GM18867 (cell line): ENCODE results near the gene COPS4.
A peak's percentile ranks its signal among the peaks of the same experiment; 100 is the strongest.
"Not testable (repeated sequence)": the region's sequence is repeated elsewhere in the genome, so short reads cannot be mapped to it uniquely, and the experiment has no call there.

Experiments used
- ATAC-seq: cut with Tn5 transposase; IDR thresholded peaks from one replicate; pipeline ENCODE4 v1.9.1; 2021; ENCODE audit warnings: mild to moderate bottlenecking, moderate library complexity; ENCODE audit not compliant: unreplicated experiment

The COPS4 gene

GRCh38 chr4:83022724-83023450 is 12.1 kb upstream of the COPS4 start:
- no peak for ATAC-seq

GRCh38 chr4:83023599-83023998 is 11.4 kb upstream of the COPS4 start:
- not testable (repeated sequence) for ATAC-seq

- no peak for ATAC-seq
Observed at GRCh38 chr4:83024233-83024632, 10.8 kb upstream of the COPS4 start.

DNA sequence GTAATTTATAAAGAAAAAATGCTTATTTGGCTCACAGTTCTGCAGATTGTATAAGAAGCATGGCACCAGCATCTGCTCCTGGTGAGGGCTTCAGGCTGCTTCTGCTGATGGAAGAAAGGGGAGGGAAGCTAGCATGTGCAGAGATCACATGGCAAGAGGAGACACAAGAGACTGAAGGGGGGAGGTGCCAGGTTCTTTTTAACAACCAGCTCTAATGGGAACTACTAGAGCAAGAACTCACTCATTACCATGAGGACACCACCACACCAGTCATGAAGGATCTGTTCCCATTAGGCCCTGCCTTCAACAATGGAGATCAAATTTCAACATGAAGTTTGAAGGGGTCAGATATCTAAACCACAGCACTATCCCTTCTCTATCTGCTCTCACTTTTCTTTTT is 9.4 kb upstream of the COPS4 start:
- ATAC-seq: no peak

DNA sequence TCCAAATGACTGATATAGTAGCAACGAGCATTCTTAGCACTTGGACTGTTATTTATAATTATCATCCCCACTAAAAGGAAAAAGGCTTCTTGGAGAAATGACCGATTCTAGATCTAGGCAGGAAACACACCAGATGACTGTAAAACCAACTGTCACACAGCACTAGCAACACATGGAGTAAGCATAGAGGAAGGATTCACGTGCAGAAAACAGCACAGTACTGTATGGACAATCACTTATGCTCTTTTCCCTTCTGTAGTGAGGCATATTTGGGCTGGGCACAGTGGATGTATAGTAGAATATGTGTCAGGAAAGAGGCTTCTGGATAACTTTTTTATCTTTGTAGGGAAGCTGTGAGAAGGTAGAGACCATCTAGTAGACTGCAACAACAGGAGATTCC is 6.0 kb upstream of the COPS4 start:
- no peak for ATAC-seq

DNA sequence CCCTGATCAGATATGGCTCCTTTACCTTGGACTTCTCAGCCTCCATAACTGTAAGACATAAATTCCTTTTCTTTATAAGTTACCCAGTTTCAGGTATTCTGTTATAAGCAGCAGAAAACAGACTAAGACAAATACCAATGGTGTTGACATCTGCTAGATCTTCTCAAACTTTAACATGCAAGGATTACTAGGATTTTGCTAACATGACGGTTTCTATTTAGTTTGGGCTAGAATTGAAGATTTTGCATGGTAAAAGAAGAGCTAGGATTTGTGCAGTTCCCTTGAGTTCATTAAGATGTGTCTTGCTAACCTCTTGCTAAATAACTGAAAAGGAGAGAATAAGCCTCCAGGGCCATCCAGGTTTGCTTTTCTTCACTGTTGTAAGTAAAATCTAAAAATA is 5.3 kb upstream of the COPS4 start:
- ATAC-seq: no peak

DNA sequence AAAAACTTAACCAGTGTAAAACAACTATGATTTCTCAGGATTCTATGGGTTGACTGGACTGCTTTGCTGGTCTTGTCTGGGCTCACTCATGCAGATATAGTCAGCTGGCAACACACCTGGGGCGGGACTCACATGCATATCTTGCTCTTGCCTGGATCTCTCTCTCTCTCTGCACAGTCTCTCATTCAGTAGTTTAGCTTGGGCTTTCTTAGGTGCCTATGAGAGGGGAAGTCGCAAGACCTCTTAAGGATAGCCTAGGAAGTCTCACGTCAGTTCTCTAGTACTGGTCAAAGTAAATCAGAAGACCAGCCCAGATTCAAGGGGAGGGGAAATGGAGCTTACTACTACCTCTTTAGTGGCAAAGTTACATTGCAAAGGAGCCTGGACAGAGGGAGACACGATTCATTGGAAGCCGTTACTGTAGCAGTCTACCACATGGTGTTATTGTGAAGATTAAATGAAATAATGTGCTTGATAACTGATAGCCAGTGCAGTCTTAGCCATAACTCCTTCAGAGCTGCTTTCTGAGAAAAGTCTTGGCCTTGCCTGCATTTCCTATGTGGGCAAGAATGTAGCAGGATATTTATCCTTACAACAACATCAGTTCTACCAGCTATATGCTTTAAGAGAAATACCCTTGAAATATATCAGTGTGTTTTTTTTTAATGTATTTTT is 2.1 kb downstream of the COPS4 start:
- ATAC-seq: no peak

GRCh38 chr4:83040269-83040668 is 5.3 kb downstream of the COPS4 start:
- ATAC-seq: no peak

DNA sequence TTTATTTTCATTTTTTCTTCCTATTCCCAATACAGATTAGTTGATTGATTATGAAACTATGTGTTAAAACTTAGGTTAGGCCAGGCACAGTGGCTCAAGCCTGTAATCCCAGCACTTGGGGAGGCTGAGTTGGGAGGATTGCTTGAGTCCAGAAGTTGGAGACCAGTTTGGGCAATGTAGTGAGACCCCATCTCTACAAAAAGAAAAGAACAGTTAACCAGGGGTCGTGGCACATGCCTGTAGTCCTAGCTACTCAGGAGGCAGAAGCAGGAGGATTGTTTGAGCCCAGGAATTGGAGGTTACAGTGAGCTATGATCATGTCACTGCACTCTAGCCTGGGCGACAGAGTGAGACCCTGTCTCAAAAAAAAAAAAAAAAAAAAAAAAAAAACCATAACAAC is 8.2 kb downstream of the COPS4 start:
- not testable (repeated sequence) for ATAC-seq

DNA sequence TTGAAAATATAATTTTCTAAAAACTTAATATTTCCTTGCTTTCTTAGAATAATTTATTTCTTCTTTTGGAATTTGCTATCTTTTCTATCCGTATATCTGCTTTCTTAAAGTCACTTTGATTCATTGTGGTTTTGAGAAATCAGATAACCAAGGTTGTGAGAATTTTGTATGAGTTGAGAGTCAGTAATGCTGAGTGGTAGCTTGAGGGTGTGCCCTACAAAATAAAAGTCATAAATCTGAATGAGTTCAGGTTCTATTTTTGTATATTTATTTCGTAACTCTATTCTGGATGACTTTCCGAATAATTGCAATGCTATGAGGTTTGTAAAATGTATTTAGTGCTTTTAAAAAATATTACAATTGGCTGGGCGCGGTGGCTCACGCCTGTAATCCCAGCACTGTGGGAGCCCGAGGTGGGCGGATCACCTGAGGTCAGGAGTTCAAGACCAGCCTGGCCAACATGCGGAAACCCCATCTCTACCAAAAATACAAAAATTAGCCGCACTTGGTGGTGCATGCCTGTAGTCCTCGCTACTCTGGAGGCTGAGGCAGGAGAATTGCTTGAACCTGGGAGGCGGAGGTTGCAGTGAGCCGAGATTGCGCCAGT is 8.9 kb downstream of the COPS4 start:
- ATAC-seq: no peak

DNA sequence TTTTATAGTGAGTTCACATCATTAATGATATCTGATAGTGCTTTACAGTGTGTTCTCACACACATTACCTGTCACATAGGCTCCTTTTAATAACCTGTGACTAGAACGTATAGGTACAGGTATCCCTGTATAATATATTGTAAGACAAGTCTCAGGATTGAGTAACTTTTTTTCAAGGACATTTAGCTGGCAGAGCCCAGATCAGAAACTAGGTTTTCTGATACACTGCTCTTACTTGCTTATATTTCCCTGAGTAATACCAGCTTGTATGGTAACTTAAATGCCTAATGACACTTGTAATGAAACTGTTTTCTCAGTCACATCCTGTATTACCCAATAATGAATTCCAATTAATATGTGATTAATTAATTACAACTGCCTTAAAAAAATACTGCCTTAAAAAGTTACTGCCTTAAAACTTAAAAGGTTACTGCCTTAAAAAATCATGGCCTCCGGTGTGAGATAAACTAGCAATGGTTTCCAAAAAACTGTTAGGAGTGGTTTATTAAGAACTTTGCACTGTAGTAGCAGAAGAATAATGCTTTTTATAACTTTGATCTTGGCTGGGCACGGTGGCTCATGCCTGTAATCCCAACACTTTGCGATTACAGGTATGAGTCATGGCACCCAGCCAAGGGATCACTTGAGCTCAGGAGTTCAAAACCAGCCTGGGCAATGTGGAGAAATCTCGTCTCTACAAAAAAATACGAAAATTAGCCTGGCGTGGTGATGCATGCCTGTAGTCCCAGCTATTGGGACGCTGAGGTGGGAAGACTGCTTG is 11.9 kb downstream of the COPS4 start:
- ATAC-seq: no peak

DNA sequence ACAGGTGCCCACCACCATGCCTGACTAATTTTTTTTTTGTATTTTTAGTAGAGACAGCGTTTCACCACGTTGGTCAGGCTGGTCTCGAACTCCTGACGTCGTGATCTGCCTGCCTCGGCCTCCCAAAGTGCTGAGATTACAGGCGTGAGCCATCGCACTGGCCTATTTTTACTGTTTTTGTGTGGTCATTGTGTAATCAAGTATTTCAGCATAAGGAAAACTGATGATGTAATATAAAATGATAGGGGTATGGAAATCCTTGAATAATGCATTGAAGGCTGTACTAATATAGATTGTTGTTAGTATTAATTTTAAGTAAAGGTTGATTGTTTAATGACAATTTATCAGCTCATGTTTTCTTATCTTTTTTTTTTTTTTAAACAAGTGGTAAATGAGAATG is 13.8 kb downstream of the COPS4 start:
- not testable (repeated sequence) for ATAC-seq

DNA sequence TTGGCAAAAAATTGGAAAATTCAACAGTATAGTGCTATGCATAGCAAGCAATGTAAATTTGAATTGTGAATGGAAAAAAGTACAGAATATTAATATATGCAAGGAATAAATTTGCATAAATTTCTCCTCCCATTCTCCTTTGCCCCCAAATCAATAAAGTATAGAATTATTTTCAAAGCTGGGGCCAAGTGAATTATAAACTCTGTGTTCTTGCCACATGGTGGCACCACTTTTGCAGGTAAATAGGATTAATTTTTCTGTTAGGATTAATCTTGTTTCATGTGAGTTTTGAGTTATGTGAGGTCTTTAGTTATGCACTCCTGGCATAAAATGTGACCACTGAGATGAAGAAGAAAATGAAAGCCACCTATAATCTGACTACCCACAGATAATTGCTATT is 19.9 kb downstream of the COPS4 start:
- no peak for ATAC-seq

DNA sequence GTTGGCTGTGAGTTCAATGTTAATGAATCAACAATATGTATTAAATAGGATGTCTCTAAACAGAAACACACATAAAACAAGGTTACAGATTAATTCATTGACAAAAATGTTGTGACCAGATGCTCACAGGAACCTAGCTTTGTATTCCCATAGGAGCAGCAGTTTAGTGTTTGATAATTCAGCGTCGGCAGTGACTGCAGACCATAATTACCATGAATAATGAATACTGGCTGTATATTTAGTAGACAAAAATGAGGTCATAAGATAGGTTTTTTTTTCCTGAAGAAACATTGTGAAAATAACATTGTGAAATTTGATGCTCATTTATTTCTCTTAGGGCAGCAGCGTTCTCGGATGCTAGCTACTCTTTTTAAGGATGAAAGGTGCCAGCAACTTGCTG is 27.8 kb downstream of the COPS4 start:
- no peak for ATAC-seq

DNA sequence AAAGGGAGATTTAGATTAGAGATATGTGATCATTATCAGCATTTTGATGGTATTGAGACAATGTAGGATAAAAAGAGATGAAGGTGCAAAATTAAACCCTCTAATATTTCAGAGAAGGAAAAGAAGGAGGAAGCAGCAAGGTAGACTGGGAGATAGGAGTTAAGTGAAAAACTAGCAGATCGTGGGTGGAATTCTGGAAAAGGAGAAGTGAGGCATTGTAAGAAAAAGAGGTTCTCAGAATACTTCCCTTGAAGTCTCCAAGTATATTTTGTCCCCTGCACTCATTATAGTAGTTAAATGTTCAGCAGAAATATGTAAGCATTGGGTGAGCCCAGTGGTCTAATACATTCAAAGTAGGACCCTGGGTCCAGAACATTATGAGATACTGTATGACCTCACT is 30.3 kb downstream of the COPS4 start:
- ATAC-seq: no peak

- no peak for ATAC-seq
Observed at GRCh38 chr4:83067058-83067639, 32.2 kb downstream of the COPS4 start.

- no peak for ATAC-seq
Observed at GRCh38 chr4:83071116-83071515, 36.1 kb downstream of the COPS4 start.

DNA sequence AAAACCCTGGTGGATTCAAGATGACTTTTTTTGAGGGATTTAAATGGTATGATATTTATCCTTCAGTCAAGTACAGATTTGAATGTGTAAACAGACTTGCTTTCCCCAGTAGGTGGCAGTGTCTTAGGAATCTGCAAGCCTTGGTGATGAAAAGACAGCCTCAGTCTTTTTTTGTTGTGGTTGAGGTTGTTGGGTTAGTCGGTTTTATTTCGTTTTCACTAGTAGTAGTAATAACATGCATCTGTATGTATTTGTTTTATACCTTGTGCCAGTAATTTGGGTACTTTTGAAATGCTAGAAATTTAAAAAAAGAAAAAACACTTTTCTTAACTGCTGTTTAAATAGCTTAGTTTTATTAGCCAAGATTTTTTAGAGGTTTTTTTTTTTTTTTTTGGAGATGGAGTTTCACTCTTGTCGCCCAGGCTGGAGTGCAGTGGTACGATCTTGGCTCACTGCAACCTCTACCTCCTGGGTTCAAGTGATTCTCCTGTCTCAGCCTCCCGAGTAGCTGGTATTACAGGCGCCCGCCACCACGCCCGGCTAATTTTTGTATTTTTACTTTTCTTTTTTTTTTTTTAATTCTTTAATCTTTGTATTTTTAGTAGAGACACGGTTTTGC is 39.2 kb downstream of the COPS4 start:
- peak; percentile 91 for ATAC-seq

- not testable (repeated sequence) for ATAC-seq
Observed at GRCh38 chr4:83074783-83075182, 39.8 kb downstream of the COPS4 start.

DNA sequence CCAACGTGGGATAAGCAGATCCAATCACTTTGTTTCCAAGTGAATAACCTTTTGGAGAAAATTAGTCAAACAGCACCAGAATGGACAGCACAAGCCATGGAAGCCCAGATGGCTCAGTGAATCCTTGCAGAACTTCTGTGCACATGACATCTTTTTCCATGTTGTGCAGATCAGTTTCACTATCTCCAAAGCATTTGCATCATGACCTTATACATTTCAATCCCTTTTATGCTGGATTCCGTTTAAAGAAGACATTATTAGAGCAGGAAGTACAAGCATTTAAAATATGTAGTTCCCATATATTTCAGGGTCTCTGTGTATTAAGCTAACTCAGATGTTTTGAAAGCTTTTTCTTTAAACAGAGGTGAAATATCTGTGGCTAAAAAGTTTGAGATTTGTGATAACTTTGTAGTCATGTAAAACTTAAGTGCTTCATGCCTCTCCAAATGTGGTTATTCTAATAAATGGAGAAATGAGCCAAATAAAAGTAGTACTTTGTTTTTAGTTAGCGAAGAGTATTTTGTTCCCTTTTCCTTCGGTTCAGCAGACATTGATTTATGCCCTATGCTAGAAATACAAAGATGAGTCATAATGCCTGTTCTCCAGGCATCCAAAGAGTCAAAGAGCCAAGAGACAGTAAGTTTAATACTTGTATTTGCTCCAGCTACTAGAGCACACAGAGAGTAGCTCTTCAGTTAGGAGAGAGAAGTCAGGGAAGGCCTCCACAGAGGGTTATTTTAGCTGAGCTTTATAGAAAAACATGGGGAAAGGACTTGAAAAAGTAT is 40.5 kb downstream of the COPS4 start:
- no peak for ATAC-seq
